HEK293T (cell line): ENCODE measurements around the gene APOA5.
"Not testable (repeated sequence)": the region's sequence is repeated elsewhere in the genome, so short reads cannot be mapped to it uniquely, and the experiment has no call there.

Source experiments
- CTCF ChIA-PET: fragments of 350-600 bp; formaldehyde crosslinking; extraction: SDS; loops from one replicate; lab custom pipeline; 2021; ENCODE audit warnings: antibody characterized with exemption, inconsistent platforms; lab: Yijun Ruan, JAX
- POLR2A ChIA-PET: fragments of 350-600 bp; formaldehyde crosslinking; extraction: SDS; loops from one replicate; lab custom pipeline; 2020; ENCODE audit warnings: antibody characterized with exemption, inconsistent platforms; lab: Yijun Ruan, JAX
- DNase-seq: peaks from one replicate; pipeline ENCODE4 v3.0.0; 2012; ENCODE audit warnings: mixed read lengths; ENCODE audit errors: extremely low spot score
- ARNT ChIP-seq: fragments of 450-650 bp; IDR thresholded peaks from 2 replicates; pipeline ENCODE4 v1.6.1; 2017; ENCODE audit warnings: mild to moderate bottlenecking
- BHLHE40 ChIP-seq: fragments of 450-650 bp; IDR thresholded peaks from 2 replicates; pipeline ENCODE4 v1.6.1; 2016; ENCODE audit warnings: mild to moderate bottlenecking, moderate library complexity, borderline replicate concordance
- CTBP1 ChIP-seq: fragments of 450-650 bp; IDR thresholded peaks from 2 replicates; pipeline ENCODE4 v1.6.1; 2016; ENCODE audit warnings: borderline replicate concordance
- ELF4 ChIP-seq: fragments of 450-650 bp; IDR thresholded peaks from 2 replicates; pipeline ENCODE4 v1.6.1; 2017; ENCODE audit warnings: antibody characterized with exemption
- FOXA1 ChIP-seq: fragments of 450-650 bp; IDR thresholded peaks from 2 replicates; pipeline ENCODE4 v1.6.1; 2016; ENCODE audit warnings: mild to moderate bottlenecking
- FOXK2 ChIP-seq: fragments of 450-650 bp; IDR thresholded peaks from 2 replicates; pipeline ENCODE4 v1.6.1; 2016; ENCODE audit warnings: mild to moderate bottlenecking
- FOXM1 ChIP-seq: fragments of 450-650 bp; IDR thresholded peaks from 2 replicates; pipeline ENCODE4 v1.6.1; 2017; ENCODE audit warnings: mild to moderate bottlenecking, borderline replicate concordance
- HDGF ChIP-seq: fragments of 450-650 bp; IDR thresholded peaks from 2 replicates; pipeline ENCODE4 v1.6.1; 2017; ENCODE audit warnings: antibody characterized with exemption, borderline replicate concordance
- L3MBTL2 ChIP-seq: fragments of 450-650 bp; conservative IDR thresholded peaks from 2 replicates; pipeline ENCODE4 v1.6.1; 2016; ENCODE audit warnings: mild to moderate bottlenecking
- LEF1 ChIP-seq: fragments of 450-650 bp; IDR thresholded peaks from 2 replicates; pipeline ENCODE4 v1.6.1; 2017; ENCODE audit warnings: mild to moderate bottlenecking, borderline replicate concordance
- NFRKB ChIP-seq: fragments of 450-650 bp; IDR thresholded peaks from 2 replicates; pipeline ENCODE4 v1.6.1; 2016; ENCODE audit warnings: mild to moderate bottlenecking, moderate library complexity
- PKNOX1 ChIP-seq: fragments of 450-650 bp; IDR thresholded peaks from 2 replicates; pipeline ENCODE4 v1.6.1; 2016
- SP1 ChIP-seq: fragments of 450-650 bp; IDR thresholded peaks from 2 replicates; pipeline ENCODE4 v1.6.1; 2017
- SUZ12 ChIP-seq: fragments of 450-650 bp; IDR thresholded peaks from 2 replicates; pipeline ENCODE4 v1.6.1; 2016; ENCODE audit warnings: mild to moderate bottlenecking
- TARDBP ChIP-seq: fragments of 450-650 bp; IDR thresholded peaks from 2 replicates; pipeline ENCODE4 v1.6.1; 2016
- ZNF384 ChIP-seq: fragments of 450-650 bp; IDR thresholded peaks from 2 replicates; pipeline ENCODE4 v1.6.1; 2016

Gene APOA5

GRCh38 chr11:116808262-116809175, 16.8 kb upstream of the APOA5 start:
- CTCF ChIA-PET: interaction anchor here (0.6 kb wide), 1 partner anchor 32 kb away, joined by 3 read pairs; no protein-coding TSS in a partner anchor
- TF ChIP-seq FOXM1 (no peak), ZNF384 (no peak), FOXK2 (no peak), HDGF (no peak), FOXA1 (no peak), CTBP1 (no peak), L3MBTL2 (no peak), SUZ12 (no peak)
- POLR2A ChIA-PET: no interaction called here
- no peak for DNase-seq

GRCh38 chr11:116807601-116808261, 16.1 kb upstream of the APOA5 start:
- ChIA-PET CTCF (no interaction called here), POLR2A (no interaction called here)
- TF ChIP-seq TARDBP: no peak
- no peak for TF ChIP-seq NFRKB
- TF ChIP-seq L3MBTL2: no peak
- TF ChIP-seq FOXK2: no peak
- no peak for TF ChIP-seq FOXM1
- TF ChIP-seq BHLHE40: no peak
- TF ChIP-seq CTBP1: no peak
- TF ChIP-seq ZNF384: no peak
- no peak for TF ChIP-seq PKNOX1
- TF ChIP-seq LEF1: no peak
- TF ChIP-seq ARNT: no peak
- TF ChIP-seq ELF4: no peak
- TF ChIP-seq FOXA1: no peak
- TF ChIP-seq SP1: no peak
- TF ChIP-seq SUZ12: no peak
- DNase-seq: no peak

GRCh38 chr11:116804001-116804400, 12.3 kb upstream of the APOA5 start:
- TF ChIP-seq FOXA1 (no peak), ARNT (no peak), LEF1 (no peak), NFRKB (no peak), ELF4 (no peak), HDGF (no peak), BHLHE40 (no peak), FOXK2 (no peak), TARDBP (no peak), CTBP1 (no peak)
- ChIA-PET CTCF (interaction anchor here (1.1 kb wide), 1 partner anchor 13 kb away, joined by 4 read pairs; the partner anchor contains the start of gene APOA5), POLR2A (no interaction called here)
- DNase-seq: no peak

GRCh38 chr11:116801662-116802061, 10.0 kb upstream of the APOA5 start:
- POLR2A ChIA-PET, CTCF ChIA-PET, DNase-seq: not testable (repeated sequence)

- TF ChIP-seq SP1 (no peak), TARDBP (no peak), LEF1 (no peak), NFRKB (no peak), PKNOX1 (no peak), ZNF384 (no peak), ARNT (no peak), FOXK2 (no peak), FOXA1 (no peak), ELF4 (no peak), FOXM1 (no peak), SUZ12 (no peak), HDGF (no peak), BHLHE40 (no peak)
- no peak for DNase-seq
- ChIA-PET POLR2A (interaction anchor here (2.0 kb wide), 1 partner anchor 13 kb away, joined by 6 read pairs; the partner anchor contains the start of gene ZPR1), CTCF (interaction anchor here (0.7 to 2.0 kb wide), 2 partner anchors 10 to 40 kb away, joined by 8 to 11 read pairs; partner anchors contain the start of gene APOA5)
Measured at GRCh38 chr11:116800610-116801009, 8.9 kb upstream of the APOA5 start.

- ChIA-PET CTCF (interaction anchor here (0.9 kb wide), 1 partner anchor 37 kb away, joined by 3 read pairs; no protein-coding TSS in a partner anchor), POLR2A (interaction anchor here (1.0 to 2.0 kb wide), 2 partner anchors 10 to 37 kb away, joined by 3 to 6 read pairs; partner anchors contain the start of gene ZPR1)
- no peak for DNase-seq
- no peak for TF ChIP-seq NFRKB
- TF ChIP-seq SUZ12: no peak
- no peak for TF ChIP-seq HDGF
- no peak for TF ChIP-seq TARDBP
- TF ChIP-seq FOXM1: no peak
- TF ChIP-seq BHLHE40: no peak
- no peak for TF ChIP-seq CTBP1
- TF ChIP-seq ELF4: no peak
- TF ChIP-seq L3MBTL2: no peak
- no peak for TF ChIP-seq FOXK2
- TF ChIP-seq ZNF384: no peak
- no peak for TF ChIP-seq SP1
- TF ChIP-seq LEF1: no peak
- no peak for TF ChIP-seq PKNOX1
- TF ChIP-seq ARNT: no peak
- TF ChIP-seq FOXA1: no peak
Measured at GRCh38 chr11:116798368-116798767, 6.7 kb upstream of the APOA5 start.
